GM12873 (cell line): ENCODE results near the gene PARM1.

Experiments
- CTCF ChIP-seq: IDR thresholded peaks from 2 replicates; pipeline ENCODE4 v1.5.1; 2012; ENCODE audit warnings: low read depth, mild to moderate bottlenecking, moderate library complexity, low read length, control low read depth; ENCODE audit not compliant: insufficient read depth; ENCODE audit errors: missing control alignments

Gene PARM1

DNA sequence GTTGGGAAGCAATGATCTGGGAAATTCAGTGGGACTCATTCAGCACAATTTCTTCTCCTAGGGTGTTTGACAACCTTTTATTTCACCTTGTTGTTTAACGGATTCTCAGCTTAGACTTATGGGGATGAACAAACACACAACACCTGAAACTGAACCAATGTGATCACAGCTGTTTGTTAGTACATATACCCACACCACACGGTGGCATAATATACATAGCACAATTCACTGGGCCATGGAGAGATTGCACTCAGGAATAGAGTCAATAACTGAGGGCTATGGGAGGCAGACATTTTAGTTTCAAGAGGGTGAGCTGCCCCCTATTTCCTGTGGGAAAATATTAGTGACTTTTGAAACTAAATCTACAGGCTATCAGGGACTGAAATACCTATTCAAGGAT is 148.0 kb downstream of the PARM1 start:
- TF ChIP-seq CTCF, result no peak

GRCh38 chr4:75081561-75081960 is 148.6 kb downstream of the PARM1 start:
- TF ChIP-seq CTCF, result no peak

GRCh38 chr4:75087416-75087815 is 154.5 kb downstream of the PARM1 start:
- no peak for TF ChIP-seq CTCF

DNA sequence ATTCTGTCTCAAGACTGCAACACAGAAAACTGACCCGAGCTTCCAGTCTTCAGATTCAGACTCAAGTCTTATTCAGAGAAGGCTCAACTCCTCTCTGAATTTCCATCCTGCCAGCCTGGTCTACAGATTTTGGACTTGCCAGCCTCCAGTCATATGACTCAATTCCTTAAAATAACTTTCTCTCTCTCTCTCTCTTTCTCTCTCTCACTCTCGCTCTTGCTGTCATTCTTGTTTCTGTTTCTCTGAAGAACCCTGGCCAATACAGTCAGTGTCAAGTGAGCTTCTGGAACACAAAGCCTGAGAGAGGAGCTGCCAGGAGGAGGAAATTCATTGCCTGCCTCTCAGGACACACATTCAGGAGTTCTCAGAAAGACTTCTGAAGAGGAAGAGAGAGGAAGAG is 154.9 kb downstream of the PARM1 start:
- no peak for TF ChIP-seq CTCF

- TF ChIP-seq CTCF, result no peak
Measured at GRCh38 chr4:75089206-75089605, 156.3 kb downstream of the PARM1 start.

DNA sequence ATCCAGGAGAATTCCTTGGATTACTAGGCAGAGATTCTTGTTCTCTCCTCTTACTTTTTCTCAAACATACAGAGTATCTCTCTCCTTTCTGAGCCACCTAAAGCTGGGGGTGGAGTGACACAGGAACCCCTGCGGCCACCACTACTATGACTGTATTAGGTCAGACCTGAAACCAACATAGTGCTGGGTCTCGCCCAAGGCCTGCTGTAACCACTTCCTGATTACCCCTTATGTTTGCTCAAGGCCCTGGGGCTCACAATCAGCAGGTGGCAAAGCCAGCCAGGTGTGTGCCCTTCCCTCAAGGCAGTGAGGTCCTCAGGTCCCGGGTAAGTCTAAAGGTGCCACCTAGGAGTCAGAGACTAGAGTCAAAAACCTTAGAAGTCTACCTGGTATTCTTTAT is 166.4 kb downstream of the PARM1 start:
- TF ChIP-seq CTCF, result no peak
